GM19193 (cell line): ENCODE results near the gene FUT3.

ENCODE experiments used
- POLR2A ChIP-seq: IDR thresholded peaks from 4 replicates; pipeline ENCODE4 v1.6.1; 2011; ENCODE audit not compliant: insufficient read depth, insufficient read length; ENCODE audit errors: extremely low read depth

FUT3 gene

DNA sequence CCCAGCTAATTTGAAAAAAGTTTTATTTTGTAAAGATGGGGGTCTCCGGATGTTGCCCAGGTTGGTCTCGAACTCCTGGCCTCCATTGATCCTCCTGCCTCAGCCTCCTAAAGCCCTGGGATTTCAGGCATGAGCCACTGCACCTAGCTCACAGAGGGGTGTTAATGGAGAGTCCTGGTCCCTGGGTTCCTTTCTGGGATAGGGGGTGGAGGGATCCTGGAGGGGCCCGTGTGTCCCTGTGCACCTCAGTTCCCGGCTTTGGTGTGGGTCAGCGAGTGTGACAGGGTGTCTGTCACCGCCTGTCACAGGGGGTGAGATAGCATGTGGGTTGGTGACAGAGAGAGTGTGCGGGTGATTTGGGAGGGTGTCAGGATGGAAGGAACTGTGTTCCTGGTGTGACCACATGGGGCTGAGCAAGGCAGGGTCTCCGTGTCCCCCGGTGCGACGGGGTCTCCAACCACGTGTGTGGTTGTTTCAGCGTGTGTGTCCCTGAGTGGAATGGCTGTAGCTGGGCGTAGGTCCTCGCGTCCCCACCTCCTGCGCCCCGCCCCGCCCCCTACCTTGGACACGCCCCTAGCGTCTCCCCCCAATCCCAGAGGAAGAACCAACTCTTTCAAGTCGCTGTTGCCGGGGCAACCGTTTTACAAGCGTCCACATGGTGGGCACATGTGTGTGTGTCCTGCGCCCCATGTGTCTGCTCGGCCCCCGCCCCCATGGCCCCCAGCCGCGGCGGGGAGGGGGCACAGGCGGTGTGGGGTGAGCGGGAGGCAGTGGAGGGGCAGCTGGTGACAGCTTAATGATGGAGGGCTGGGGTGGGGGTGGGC lies 49.2 kb downstream of the FUT3 start:
- no peak for TF ChIP-seq POLR2A

DNA sequence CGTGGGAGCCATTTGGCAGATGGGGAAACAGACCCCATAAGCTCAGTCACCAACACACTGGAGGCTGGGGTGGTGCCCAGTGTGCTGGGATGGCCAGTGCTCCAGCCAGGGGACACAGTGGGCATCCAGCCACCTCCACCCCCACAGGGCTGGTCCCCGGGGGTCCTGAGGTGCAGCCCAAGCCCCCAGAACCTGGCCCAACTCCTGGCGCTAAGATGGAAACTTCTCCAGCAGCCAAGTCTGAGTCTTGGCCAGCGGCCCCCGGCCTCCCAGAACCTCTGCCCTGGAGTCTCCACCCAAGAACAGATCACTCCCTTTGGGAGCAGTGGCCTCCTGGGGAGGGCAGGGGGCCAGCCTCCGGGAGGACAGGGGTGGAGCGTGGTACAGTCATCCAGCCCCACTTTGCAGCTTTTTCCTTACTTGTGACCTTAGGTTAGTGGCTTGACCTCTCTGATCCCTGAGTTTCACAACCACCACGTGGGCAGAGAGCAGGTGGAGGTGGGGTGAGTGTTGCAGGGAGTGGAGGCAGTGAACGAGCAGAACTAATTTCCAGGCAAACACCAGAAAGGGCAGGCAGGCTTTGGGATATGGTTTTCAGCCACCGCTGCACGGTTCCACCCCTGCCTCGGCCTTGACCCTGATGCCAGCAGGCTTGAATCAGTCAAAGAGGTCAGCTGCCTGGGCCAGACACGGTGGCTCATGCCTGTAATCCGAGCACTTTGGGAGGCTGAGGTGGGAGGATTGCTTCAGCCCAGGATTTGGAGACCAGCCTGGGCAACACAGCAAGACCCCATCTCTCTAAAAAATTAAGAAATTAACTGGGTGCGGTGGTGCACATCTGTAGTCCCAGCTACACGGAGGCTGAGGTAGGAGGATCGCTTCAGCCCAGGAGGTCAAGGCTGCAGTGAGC lies 50.6 kb downstream of the FUT3 start:
- TF ChIP-seq POLR2A: no peak

DNA sequence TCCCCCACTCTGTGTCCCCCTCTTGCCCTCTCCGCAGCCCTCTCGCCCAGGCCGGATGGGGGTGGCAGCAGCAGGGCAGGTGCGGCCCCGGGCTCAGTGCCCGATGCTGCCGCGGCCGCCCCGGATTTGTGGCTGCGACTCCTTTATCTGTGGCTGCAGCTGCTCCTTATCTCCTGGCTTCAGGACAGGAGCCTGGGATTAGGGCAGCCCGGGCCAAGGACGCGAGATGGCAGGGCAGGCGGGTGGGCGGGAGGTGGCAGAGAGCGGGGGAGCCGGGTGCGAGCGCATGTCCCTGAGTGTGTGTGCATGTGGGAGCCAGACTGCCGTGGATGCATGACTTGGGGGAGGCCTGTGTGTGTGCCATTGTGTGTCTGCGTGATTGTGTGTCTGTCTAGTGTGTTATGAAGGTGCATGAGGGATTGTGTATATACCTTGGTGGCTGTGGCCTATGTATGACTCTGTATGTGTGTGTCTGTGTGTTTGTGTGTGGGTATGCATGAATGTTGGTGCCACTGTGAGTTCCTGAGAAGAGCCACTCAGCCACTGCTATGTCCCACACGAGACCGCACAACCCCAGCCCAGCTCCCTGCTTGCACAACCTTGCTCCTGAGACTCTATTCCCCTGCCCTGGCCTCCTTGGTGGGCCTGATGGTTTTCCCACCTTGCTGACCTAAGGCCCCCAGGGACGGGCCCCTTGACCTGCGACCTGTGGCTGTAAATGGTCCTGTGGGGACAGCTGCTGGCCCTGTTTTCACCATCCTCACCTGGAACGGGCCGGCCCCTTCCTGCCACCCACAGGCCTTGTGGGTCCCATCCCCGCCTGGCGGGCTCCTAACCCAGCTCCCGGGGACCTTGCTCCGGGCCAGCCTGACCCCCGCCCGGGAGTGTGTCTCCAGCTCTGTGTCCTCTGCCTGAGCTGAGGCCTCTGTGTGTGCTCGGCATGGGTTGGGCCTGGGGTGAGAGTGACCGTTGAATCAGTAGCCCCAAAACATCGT lies 51.7 kb downstream of the FUT3 start:
- TF ChIP-seq POLR2A: no peak

DNA sequence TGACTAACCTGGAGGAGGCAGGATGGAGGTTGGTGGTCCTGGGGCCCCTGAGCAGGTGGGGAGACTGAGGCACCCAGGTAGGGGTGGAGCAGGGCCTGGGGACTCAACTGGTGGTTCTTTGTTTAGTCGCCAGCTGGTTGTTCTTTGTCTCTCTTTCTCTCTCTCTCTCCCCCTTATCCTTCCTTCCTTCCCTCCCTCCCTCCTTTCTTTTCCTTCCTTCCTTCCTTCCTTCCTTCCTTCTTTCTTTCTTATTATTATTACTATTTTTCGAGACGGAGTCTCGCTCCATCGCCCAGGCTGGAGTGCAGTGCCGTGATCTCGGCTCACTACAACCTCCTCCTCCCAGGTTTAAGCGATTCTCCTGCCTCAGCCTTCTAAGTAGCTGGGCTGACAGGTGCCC lies 53.0 kb downstream of the FUT3 start:
- TF ChIP-seq POLR2A: no peak

DNA sequence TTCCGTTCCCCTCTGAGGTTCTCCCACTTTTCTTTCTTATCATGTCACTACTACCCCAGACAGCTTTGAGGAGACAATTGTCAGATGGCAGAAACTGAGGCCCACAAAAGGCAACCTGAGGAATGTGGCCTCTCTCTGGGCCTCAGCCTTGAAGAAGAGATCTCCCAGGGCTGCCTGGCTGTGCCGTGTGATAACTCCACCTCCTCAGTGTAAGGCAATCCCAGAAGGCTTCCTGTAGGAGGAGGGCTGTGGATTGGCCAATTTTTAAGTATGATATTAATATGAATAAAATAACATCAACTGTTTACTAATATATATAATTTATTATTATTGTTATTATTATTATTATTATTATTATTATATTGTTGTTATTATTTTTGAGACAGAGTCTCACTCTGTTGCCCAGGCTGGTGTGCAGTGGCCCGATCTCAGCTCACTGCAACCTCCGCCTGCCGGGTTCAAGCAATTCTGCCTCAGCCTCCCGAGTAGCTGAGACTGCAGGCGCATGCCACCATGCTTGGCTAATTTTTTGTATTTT lies 55.8 kb downstream of the FUT3 start:
- no peak for TF ChIP-seq POLR2A

DNA sequence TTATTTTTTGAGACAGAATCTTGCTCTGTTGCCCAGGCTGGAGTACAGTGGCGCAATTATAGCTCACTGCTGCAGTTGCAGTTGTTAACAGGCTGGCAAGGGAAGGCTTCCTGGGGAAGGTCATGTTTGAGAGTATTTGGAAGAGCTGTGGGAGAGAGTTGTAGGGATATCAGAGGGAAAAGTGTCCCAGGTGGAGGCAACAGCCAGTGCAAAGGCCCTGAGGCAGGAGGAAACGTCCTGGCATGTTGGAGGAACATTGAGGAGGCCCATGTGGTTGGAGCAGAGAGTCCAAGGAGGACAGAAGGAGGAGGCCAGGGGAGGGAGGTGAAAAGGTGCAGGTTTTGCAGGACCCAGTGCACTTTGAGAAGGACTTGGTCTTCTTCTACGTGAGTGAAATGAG lies 58.1 kb downstream of the FUT3 start:
- no peak for TF ChIP-seq POLR2A
